Loucy (cell line): ENCODE measurements around the gene PTGDS.

Source experiments
- H2AFZ ChIP-seq: fragments of 200-600 bp; sonication (generic); 2 replicates; pipeline ENCODE4 v1.6.0; 2016; ENCODE audit warnings: antibody characterized with exemption, mild to moderate bottlenecking, low read length, moderate library complexity
- H3F3A ChIP-seq: fragments of 200-600 bp; 2 replicates; pipeline ENCODE4 v1.6.0; 2016; ENCODE audit warnings: antibody characterized with exemption, low read depth, mild to moderate bottlenecking
- H3K27me3 ChIP-seq: fragments of 200-600 bp; sonication (generic); 2 replicates; pipeline ENCODE4 v1.6.1; 2014; ENCODE audit warnings: low read length, mild to moderate bottlenecking; ENCODE audit not compliant: insufficient read depth, poor library complexity, severe bottlenecking
- H3K36me3 ChIP-seq: fragments of 200-600 bp; sonication (generic); 2 replicates; pipeline ENCODE4 v1.6.1; 2016; ENCODE audit warnings: low read length; ENCODE audit not compliant: insufficient read depth
- H3K4me1 ChIP-seq: fragments of 200-600 bp; sonication (generic); 2 replicates; pipeline ENCODE4 v1.5.1; 2014; ENCODE audit warnings: low read length, mild to moderate bottlenecking; ENCODE audit not compliant: insufficient read depth, poor library complexity, severe bottlenecking
- H3K4me2 ChIP-seq: fragments of 200-600 bp; sonication (generic); 2 replicates; pipeline ENCODE4 v1.6.0; 2014; ENCODE audit warnings: antibody characterized with exemption, low read length, low read depth, mild to moderate bottlenecking; ENCODE audit not compliant: poor library complexity, severe bottlenecking
- H3K4me3 ChIP-seq: fragments of 200-600 bp; sonication (generic); 2 replicates; pipeline ENCODE4 v1.5.1; 2014; ENCODE audit warnings: low read length, mild to moderate bottlenecking, mixed read lengths; ENCODE audit not compliant: poor library complexity, severe bottlenecking
- H3K79me2 ChIP-seq: fragments of 200-600 bp; sonication (generic); 2 replicates; pipeline ENCODE4 v1.6.1; 2014; ENCODE audit warnings: low read length; ENCODE audit not compliant: insufficient read depth
- H3K9ac ChIP-seq: fragments of 200-600 bp; sonication (generic); 2 replicates; pipeline ENCODE4 v1.6.0; 2014; ENCODE audit warnings: mild to moderate bottlenecking, low read depth, low read length, moderate library complexity; ENCODE audit not compliant: poor library complexity, severe bottlenecking
- H3K9me2 ChIP-seq: fragments of 200-600 bp; sonication (generic); replicated peaks from 2 replicates; pipeline ENCODE4 v1.6.1; 2016; ENCODE audit warnings: low read depth, low read length, mixed read lengths
- H3K9me3 ChIP-seq: fragments of 200-600 bp; sonication (generic); 2 replicates; pipeline ENCODE4 v1.6.1; 2014; ENCODE audit warnings: mild to moderate bottlenecking, antibody characterized with exemption, low read length, low read depth; ENCODE audit not compliant: insufficient read depth
- H4K20me1 ChIP-seq: fragments of 200-600 bp; sonication (generic); 2 replicates; pipeline ENCODE4 v1.6.0; 2014; ENCODE audit warnings: antibody characterized with exemption, low read length, mild to moderate bottlenecking; ENCODE audit not compliant: insufficient read depth, poor library complexity, severe bottlenecking
- CTCF ChIP-seq: fragments of 200-600 bp; sonication (generic); conservative IDR thresholded peaks from 2 replicates; pipeline ENCODE4 v1.5.1; 2014; ENCODE audit warnings: mild to moderate bottlenecking, antibody characterized with exemption, low read length
- EZH2phosphoT487 ChIP-seq: fragments of 200-600 bp; IDR thresholded peaks from 2 replicates; pipeline ENCODE4 v1.6.1; 2018; ENCODE audit warnings: antibody characterized with exemption, mild to moderate bottlenecking, moderate library complexity, borderline replicate concordance

Gene PTGDS

GRCh38 chr9:136970361-136970760 lies 6.9 kb upstream of the PTGDS start:
- Histone ChIP-seq H3K27me3 (no peaks in the 10 kb centered on the region), H3K4me1 (peaks cover 13% of the 10 kb centered on the region)
- TF ChIP-seq CTCF (no peak), EZH2phosphoT487 (no peak)

GRCh38 chr9:136971746-136972145 lies 5.6 kb upstream of the PTGDS start:
- no peak overlapping the region for H3K4me3 ChIP-seq
- H3K9ac ChIP-seq, result no peak overlapping the region
- TF ChIP-seq CTCF (no peak), EZH2phosphoT487 (no peak)
- H3K4me2 ChIP-seq, result no peak overlapping the region
- no peaks in the 10 kb centered on the region for H4K20me1 ChIP-seq
- no peak overlapping the region for H2AFZ ChIP-seq
- no peaks in the 10 kb centered on the region for H3K27me3 ChIP-seq
- H3K4me1 ChIP-seq, result peaks cover 5% of the 10 kb centered on the region
- H3K36me3 ChIP-seq, result no peaks in the 10 kb centered on the region
- H3F3A ChIP-seq, result no peaks in the 10 kb centered on the region
- H3K9me2 ChIP-seq, result no peaks in the 10 kb centered on the region
- no peaks in the 10 kb centered on the region for H3K79me2 ChIP-seq
- H3K9me3 ChIP-seq, result no peaks in the 10 kb centered on the region

More at GRCh38 chr9:136970361-136970760, 6.9 kb upstream of the PTGDS start:
- Histone ChIP-seq H3K9ac (no peak overlapping the region), H3F3A (no peaks in the 10 kb centered on the region), H3K4me2 (no peak overlapping the region), H3K9me2 (no peaks in the 10 kb centered on the region), H2AFZ (no peak overlapping the region), H4K20me1 (no peaks in the 10 kb centered on the region), H3K36me3 (no peaks in the 10 kb centered on the region), H3K79me2 (no peaks in the 10 kb centered on the region), H3K9me3 (no peaks in the 10 kb centered on the region), H3K4me3 (no peak overlapping the region)

GRCh38 chr9:136972335-136972734 lies 5.0 kb upstream of the PTGDS start:
- no peaks in the 10 kb centered on the region for H3K9me2 ChIP-seq
- no peak overlapping the region for H2AFZ ChIP-seq
- no peaks in the 10 kb centered on the region for H3F3A ChIP-seq
- no peaks in the 10 kb centered on the region for H4K20me1 ChIP-seq
- no peaks in the 10 kb centered on the region for H3K9me3 ChIP-seq
- H3K27me3 ChIP-seq, result no peaks in the 10 kb centered on the region
- no peak for TF ChIP-seq CTCF
- no peak for TF ChIP-seq EZH2phosphoT487
- no peaks in the 10 kb centered on the region for H3K36me3 ChIP-seq
- H3K4me1 ChIP-seq, result peaks cover 5% of the 10 kb centered on the region
- H3K9ac ChIP-seq, result no peak overlapping the region
- no peaks in the 10 kb centered on the region for H3K79me2 ChIP-seq
- H3K4me2 ChIP-seq, result no peak overlapping the region
- no peak overlapping the region for H3K4me3 ChIP-seq
